ENCODE data around the gene SNAP25. TPM values are rescaled to one million over a fixed set of nuclear protein-coding genes. Genes with fewer than 3 reads are reported as not detected.

The SNAP25 gene
- total RNA-seq, 1 experiment from 2014 or later, result 0.39 TPM

GRCh38 chr20:10219993-10220750, 1.5 kb downstream of the SNAP25 start:
- H3K79me2 ChIP-seq (ENCODE audit: insufficient read depth, low read length), result no peaks in the 10 kb centered on the region
- H3K4me3 ChIP-seq (replicated peaks in 1 of 2; ENCODE audit: low read depth in 1 of 2, low read length in 2 of 2), result no peak overlapping the region
- DNase-seq (ENCODE audit: low read depth, low spot score), result no peak
- no peaks in the 10 kb centered on the region for H4K20me1 ChIP-seq (ENCODE audit: insufficient read depth)
- intact Hi-C loops (cut with micrococcal nuclease), result loop anchor here (5.0 kb wide), 1 partner anchor 603 kb away; no protein-coding TSS in a partner anchor
- ChIA-PET CTCF (no interaction called here), RAD21 (ENCODE audit: low non-redundant PET in 1 of 2, low total read pairs in 2 of 2, uncharacterized antibody in 2 of 2, unreplicated experiment in 2 of 2) (no interaction called here), POLR2A (no interaction called here)
- H3K4me2 ChIP-seq (ENCODE audit: low read length), result no peak overlapping the region
- peaks cover 15% of the 10 kb centered on the region; the same call in 1 of the 2 replicates for H3K27me3 ChIP-seq (ENCODE audit: insufficient read depth, low read length)
- no peak overlapping the region for H2AFZ ChIP-seq (ENCODE audit: low read depth, low read length, poor library complexity, severe bottlenecking)
- H3K4me1 ChIP-seq (ENCODE audit: control insufficient read depth in 1 of 2, insufficient read depth in 2 of 2, low read length in 2 of 2), result peaks cover 4 to 6% of the 10 kb centered on the region in 2 experiments; a peak in 2 of 4 replicates
- H3K9ac ChIP-seq (ENCODE audit: low read length), result no peak overlapping the region
- ATAC-seq, result no peak
- no peaks in the 10 kb centered on the region for H3K36me3 ChIP-seq (ENCODE audit: control insufficient read depth in 1 of 2, insufficient read depth in 2 of 2, low read length in 2 of 2)
- no peaks in the 10 kb centered on the region for H3K9me3 ChIP-seq (ENCODE audit: control insufficient read depth in 1 of 2, insufficient read depth in 1 of 2, low read depth in 1 of 2, low read length in 2 of 2)
- no peaks in the 10 kb centered on the region for H3K9me2 ChIP-seq (ENCODE audit: insufficient read depth)
- no TSS peak for BruUV-seq (replicated peaks)
- no peak for TF ChIP-seq REST (IDR thresholded peaks at IDR 0.05; ENCODE audit: low read depth)
- TF ChIP-seq ZBTB33 (IDR thresholded peaks at IDR 0.05; ENCODE audit: extremely low read depth, insufficient replicate concordance, low read length), result no peak
- no peak for TF ChIP-seq YY1 (IDR thresholded peaks at IDR 0.05; ENCODE audit: extremely low read depth, insufficient replicate concordance, low read depth, low read length)
- no peak for TF ChIP-seq JUND (IDR thresholded peaks at IDR 0.05)
- no peak for TF ChIP-seq CBX3 (IDR thresholded peaks at IDR 0.05; ENCODE audit: low read depth)
- no peak for TF ChIP-seq EZH2phosphoT487 (IDR thresholded peaks at IDR 0.05; ENCODE audit: borderline replicate concordance)
- TF ChIP-seq TCF7L2 (IDR thresholded peaks at IDR 0.05; ENCODE audit: borderline replicate concordance, extremely low read depth, insufficient read depth, insufficient read length), result no peak
- no peak for TF ChIP-seq ZNF274 (IDR thresholded peaks at IDR 0.05; ENCODE audit: low read depth, low read length)
- no peak for TF ChIP-seq EGR1 (IDR thresholded peaks at IDR 0.05; ENCODE audit: low read depth)
- TF ChIP-seq SIN3A (IDR thresholded peaks at IDR 0.05; ENCODE audit: low read depth), result no peak
- no peak for TF ChIP-seq RAD21 (IDR thresholded peaks at IDR 0.05; ENCODE audit: low read depth)
- no peak for TF ChIP-seq SP1 (IDR thresholded peaks at IDR 0.05; ENCODE audit: low read depth)
- no peak for TF ChIP-seq MAX (IDR thresholded peaks at IDR 0.05)
- TF ChIP-seq CEBPB (IDR thresholded peaks at IDR 0.05; ENCODE audit: low read depth), result no peak
- no peak for TF ChIP-seq ATF3 (IDR thresholded peaks at IDR 0.05)
- no peak for TF ChIP-seq CTCF (IDR thresholded peaks at IDR 0.05 in 2 of 3, conservative IDR thresholded peaks at IDR 0.05 in 1 of 3; ENCODE audit: borderline replicate concordance in 1 of 3, insufficient read depth in 1 of 3, low read depth in 2 of 3, low read length in 2 of 3)
- TF ChIP-seq POLR2A (IDR thresholded peaks at IDR 0.05; ENCODE audit: borderline replicate concordance, extremely low read depth, insufficient read depth, insufficient read length), result no peak
- H3K27ac ChIP-seq (ENCODE audit: low read depth, low read length), result no peak overlapping the region
